Measurements from ENCODE around the gene CNGB1.
A peak's percentile ranks its signal among the peaks of the same experiment; 100 is the strongest.
"Not testable (repeated sequence)": the region's sequence is repeated elsewhere in the genome, so short reads cannot be mapped to it uniquely, and the experiment has no call there.

Gene CNGB1

DNA sequence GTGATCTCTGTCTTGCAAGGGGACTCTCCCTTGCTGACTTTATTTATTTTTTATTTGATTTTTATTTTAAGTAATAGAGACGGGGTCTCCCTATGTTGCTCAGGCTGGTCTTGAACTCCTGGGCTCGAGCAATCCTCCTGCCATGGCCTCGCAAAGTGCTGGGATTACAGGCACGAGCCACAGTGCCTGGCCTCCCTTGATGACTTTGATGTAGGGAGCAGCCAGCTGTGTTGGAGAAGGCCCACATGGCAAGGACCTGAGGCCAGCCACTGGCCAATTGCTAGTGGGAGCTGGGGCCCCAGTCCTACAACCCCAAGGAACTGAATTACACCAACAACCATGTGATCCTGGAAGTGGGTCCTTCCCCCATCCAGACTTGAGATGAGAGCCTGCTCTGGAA lies 81.8 kb downstream of the CNGB1 start:
- no peak for DNase-seq (ENCODE audit: low read depth, low spot score)

DNA sequence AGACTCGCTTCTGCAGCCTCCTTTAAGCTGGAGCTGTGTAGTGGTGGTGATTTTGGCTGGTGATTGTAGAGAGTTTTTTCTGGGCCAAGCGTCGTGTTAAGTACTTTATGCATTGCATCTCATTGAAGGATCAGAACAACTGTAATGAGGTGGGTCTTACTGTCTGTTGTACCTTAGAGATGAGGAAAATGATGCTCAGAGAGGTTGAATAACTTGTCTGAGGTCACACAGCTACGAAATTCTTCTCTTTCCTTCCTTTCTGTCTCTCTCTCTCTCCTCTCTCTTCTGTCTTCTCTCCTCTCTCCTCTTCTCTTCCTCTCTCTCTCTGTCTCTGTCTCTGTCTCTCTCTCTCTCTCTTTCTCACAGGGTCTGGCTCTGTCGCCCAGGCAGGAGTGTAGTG lies 82.8 kb downstream of the CNGB1 start:
- no peak for DNase-seq (ENCODE audit: low read depth, low spot score)

DNA sequence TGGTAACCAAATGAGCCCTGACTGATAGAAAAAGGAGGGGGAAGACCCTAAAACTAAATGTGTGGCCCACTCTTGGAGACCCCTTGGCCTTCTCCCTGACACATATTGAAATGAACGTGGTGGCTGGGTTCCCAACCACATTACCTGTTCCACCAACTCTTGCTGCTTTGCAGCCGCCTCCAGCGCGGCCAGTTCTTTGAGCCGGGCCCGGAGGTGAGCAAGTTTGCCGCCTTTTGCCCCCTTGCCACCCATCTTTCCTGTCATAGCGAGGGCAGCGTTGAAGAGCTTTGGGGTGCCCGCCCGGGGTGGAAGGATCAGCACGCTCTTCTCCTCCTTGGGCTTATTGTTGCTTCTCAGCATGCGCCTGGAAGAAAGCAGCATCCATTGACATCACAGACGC lies 83.2 kb downstream of the CNGB1 start:
- DNase-seq (ENCODE audit: low read depth, low spot score) = no peak

DNA sequence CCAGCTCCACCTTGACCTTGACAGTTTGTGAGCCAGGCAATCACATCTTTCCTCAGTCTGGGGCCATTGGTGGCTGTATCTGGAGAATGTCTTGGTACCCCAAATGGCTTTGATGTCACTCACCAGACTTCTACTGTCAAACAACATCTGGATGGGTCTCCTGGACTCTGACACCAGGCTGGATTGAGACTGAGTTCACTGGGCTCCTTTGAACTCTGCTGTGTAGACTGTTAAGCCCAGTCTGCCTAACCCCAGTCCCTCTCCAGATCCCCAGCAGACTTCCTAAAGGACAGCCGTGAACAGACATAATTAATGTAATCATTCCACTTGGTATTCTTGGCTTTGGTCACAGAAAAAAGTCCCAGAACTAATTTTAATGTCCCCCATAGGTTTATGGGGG lies 84.5 kb downstream of the CNGB1 start:
- no peak for DNase-seq (ENCODE audit: low read depth, low spot score)

DNA sequence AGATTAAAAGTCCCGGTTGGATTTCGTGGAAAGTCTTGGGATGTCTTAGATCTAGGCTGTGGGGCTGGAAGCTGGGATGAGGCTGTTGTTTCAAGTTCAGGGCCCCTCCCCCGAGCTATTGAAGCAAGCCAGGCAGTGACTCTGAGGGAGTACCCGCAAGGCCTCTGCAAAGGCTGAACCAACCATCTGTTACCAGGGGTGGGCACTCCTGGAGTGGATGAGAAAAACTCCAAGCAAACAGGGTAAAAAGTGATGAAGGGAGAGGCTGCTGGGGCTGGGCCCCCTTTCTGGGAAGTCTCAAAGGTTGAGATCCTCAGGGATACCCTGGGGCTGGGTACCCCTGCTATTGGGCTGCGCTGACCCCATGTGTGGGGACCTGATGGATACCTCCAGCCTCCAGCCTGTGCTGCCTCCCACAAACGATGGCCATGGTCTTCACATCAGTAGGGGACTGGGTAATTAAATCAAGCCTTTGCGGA lies 86.2 kb downstream of the CNGB1 start:
- DNase-seq (ENCODE audit: low read depth, low spot score) = no peak

DNA sequence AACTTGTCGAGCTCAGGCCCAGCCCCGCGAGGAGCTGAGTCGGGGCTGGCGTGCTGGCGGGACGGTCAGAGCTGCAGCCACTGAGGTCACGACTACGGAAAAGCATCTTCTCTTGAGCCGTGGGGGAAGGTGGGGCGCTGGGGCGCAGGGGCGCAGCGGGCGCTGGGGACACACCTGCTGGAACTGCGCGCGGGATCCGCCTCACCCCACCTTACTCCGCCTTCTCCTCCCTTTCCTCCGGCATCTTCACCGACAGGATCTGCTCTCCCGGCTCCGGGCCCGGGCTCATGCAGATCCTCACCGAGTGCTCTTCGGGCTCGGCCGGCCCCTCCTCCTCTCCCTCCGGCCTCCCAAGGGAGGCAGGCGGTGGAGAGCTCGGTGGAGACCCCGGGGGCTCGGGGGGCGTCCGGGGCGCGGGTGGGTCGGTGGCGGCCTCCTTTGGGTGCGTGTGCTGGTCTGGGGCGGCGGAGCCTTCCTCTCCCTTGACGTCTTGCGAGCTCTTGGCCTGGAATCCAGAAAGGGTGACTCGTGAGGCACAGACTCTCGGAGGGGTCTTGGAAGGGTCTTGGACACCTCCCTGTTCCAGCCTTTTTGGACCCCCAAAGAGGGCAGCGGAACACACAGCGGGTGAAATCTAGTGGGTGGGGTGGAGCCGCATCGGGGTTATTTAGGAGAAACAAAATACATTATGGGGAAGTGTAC lies 86.8 kb downstream of the CNGB1 start:
- no peak for DNase-seq (ENCODE audit: low read depth, low spot score)

DNA sequence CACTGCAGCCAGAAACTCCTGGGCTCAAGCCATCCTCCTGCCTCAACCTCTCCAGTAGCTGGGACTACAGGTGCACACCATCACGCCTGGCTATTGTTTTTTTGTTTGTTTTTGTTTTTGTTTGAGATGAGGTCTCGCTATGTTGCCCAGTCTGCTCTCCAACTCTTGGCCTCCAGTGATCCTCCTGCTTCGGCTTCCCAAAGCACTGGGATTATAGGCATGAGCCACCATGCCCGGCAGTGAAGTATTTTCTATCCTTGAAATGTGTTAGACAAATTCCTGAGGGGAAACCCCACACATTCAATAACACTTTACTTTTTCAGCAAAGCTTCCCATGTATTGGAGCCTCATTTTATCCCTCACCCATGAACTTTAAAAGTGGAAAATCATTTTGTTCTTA lies 87.4 kb downstream of the CNGB1 start:
- DNase-seq (ENCODE audit: low read depth, low spot score) = no peak

DNA sequence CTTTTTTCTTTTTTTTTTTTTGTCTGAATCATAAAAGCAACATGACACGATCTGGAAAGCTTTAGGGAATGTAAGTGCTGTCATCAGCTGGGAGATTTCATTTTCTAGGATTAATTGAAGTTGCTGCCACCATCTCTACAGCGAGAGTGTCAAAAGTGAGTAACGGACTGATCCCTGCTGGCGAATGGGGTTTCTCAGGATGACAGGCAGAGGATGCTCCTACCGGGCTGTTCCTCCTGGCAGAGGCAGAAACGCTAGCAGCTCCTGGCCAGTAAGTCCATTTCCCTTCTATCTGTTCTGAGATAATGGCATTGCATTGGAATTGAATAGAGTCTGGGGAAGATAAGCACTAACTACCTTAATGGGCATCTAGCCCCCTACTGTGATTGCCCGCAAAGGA lies 88.1 kb downstream of the CNGB1 start:
- DNase-seq (ENCODE audit: low read depth, low spot score) = no peak

DNA sequence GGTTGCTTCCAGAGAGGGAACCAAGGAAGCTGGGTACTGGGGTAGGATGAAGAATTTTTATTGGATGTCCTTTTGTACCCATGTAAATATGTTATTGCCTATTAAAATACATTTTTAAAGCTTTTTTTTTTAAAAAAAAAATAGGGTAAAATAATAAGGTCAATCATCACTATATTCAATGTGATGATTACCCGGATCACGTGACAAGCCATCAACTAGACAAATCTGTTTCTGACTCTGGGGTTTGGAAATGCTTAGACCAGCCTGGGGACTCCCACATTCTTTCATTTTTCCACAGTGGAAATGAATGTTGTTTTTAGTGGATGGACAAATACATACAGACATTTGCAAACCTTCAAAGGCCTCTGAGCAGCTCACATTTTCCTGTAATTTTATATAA lies 88.7 kb downstream of the CNGB1 start:
- DNase-seq (ENCODE audit: low read depth, low spot score) = no peak

DNA sequence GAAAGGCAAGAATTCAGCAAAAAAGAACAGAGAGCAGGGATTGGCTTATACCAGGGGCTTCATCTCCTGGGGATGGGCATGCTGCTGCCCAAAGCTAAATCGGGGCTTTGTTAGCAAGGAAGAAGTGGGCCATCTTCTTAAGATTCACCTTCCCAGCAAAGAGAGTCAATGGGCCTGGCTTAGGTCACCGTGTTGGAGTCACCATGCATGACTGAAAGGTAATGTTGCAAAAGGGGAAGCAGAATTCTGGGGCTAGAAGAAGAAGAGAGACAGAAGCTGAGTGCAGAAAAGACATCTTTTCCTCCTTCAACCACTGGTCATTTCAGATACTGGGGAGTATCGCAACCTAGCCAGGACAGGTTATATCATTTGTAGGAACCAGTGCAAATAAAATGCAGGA lies 92.3 kb downstream of the CNGB1 start:
- DNase-seq (ENCODE audit: low read depth, low spot score) = no peak

DNA sequence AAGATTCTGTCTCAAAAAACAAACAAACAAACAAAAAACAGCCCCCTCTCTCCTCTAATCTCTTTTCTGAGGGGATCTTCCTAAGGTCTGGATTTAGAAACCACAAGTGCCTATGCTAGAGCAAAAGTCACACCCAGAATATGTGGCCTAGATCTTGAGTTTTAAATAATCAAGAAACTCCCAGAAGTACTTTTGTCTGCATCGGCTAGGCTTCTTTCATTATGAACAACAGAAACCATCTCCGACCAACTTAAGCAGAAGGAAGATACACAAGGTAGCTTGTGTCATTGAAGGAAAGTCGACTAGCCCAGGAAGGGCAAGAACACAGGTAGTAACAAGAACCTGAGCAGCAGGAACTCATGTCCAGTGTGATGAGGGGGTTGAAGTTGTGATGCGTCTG lies 94.7 kb downstream of the CNGB1 start:
- DNase-seq (ENCODE audit: low read depth, low spot score) = no peak

DNA sequence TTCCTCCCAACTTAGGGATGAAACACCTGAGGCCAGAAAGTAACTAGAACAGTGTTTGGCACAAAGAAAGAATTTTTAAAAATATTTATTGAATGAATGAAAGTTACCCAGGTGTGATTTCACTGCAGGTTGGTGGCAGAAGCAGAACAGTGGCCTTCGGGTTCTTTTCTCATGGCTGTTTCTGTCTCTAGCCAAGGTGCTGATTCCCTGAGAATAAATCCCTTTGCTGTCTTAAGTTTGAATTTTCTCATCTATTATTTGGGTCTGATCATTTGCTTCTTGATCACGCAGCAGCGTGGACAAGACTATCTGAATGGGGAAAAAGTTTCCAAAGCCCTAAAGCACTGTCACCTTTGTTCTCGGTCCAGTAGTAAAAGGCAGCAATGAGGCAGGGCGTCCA lies 95.6 kb downstream of the CNGB1 start:
- DNase-seq (ENCODE audit: low read depth, low spot score) = no peak

DNA sequence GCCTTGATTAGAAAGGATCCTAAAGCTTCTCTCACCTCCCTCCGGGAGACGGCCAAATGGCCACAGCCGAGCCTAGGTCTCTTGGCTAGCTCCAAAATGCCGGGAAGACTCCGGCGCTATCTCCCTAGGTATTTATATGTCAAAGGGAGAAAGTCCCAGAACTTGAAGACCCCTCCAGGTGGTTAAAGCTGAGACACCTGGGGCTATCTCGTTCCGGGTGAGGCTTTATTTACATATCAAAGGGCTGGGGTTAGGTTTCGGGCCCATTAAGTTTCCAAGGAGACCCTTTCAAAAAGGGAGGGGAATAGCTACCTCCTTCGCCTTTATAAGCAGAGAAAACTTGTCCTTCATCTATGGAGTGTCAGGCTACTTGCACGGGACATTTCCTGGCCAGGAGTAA lies 97.7 kb downstream of the CNGB1 start:
- no peak for DNase-seq (ENCODE audit: low read depth, low spot score)

DNA sequence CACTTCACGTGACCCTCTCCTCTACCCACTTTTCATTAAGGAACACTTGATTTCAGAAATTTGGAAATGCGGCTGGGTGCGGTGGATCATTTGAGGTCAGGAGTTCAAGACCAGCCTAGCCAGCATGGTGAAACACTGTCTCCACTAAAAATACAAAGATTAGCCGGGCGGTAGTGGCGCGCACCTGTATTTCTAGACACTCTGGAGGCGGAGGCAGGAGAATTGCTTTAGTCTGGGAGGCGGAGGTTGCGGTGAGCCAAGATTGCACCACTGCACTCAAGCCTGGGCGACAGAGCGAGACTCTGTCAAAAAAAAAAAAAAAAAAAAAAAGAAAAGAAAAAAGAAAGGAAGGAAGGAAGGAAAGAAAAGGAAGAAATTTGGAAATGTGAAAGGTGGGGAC lies 98.2 kb downstream of the CNGB1 start:
- not testable (repeated sequence) for DNase-seq (ENCODE audit: low read depth, low spot score)

DNA sequence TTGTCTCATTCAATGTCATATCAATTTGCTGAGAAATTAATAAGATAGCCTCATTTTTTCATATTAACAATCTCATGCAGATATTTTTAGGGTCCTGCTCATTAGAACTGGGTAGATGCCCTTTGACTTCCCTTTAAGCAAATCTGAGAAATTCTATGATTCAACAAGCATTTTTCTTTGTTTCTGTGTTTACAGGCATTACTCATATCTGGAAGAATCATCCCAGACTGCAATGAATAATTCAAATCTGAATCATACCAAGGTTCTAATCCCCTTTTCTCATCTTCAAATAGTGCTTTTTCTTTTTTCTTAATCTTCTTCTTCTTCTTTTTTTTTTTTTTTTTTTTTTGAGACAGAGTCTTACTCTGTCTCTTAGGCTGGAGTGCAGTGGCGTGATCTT lies 99.5 kb downstream of the CNGB1 start:
- no peak for DNase-seq (ENCODE audit: low read depth, low spot score)

DNA sequence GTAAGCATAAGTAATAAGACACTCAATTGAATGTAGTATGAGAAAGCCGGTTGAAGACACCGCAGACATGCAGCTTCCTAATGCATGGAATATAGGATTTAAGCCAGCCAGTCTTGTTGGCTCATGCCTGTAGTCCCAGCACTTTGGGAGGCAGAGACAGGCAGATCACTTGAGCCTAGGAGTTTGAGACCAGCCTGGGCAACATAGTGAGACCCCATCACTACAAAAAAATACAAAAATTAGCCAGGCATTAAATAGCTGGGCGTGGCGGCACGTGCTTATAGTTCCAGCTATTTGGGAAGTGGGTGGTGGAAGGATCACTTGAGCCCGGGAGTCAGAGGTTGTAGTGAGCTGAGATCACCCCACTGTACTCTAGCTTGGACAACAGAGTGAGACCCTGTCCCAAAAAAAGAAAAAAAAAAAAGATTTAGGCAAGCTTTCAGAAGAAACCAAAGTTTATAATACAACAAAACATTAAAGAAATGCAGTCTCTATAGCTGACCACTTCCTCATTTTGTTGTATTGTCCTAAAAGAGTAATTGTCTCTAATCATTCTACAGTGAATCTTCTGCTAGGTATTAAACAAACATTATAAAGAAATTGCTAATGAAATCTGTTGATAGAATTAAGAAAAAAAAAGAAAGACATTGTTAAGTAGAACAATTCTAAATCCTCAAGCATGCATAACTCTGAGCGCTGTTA lies 100.0 kb downstream of the CNGB1 start:
- DNase-seq (ENCODE audit: low read depth, low spot score) = no peak

DNA sequence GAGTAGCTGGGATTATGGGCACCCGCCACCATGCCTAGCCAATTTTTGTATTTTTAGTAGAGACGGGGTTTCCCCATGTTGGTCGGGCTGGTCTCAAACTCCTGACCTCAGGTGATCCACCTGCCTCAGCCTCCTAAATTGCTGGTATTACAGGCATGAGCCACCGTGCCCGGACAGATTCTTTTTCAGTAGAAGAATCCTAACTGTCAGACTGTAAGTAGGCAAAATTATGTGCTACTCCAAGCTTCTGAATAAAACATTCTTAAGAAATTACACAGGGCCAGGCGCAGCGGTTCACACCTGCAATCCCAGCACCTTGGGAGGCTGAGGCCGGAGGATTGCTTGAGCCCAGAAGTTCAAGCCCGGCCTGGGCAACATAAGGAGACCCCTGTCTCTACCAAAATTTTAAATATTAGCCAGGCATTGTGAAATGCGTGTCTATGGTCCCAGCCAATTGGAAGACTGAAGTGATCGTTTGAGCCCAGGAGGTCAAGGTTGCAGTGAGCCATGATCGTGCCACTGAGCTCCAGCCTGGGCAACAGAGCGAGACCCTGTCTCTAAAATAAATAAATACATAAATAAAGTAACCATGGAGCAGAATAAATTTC lies 101.9 kb downstream of the CNGB1 start:
- no peak for DNase-seq (ENCODE audit: low read depth, low spot score)

DNA sequence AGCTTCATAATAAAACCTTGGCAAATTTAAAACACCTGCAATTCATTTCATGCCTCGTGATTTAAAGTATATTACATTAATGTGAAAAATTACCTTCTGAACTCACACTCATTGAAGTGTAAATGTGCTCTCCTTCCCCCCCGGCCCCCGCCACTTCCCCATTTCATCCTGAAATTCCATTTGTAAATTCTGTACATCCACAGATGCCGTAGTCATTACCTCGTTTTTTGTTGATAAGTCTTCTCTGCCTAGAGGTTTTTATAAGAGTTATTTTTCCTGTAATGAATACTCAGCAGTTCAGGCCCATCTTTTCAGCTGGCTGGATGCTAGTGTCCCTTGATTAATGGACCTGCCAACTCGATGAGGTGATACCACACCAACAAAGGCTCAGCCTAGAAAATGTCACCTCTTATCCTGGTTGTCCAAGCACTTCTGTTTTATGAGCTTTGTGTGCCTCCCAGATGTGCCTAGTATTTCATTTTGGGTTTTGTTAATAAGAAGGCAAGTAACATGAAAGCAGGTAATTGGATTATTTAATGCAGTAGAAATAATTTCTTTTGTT lies 103.8 kb downstream of the CNGB1 start:
- DNase-seq (ENCODE audit: low read depth, low spot score) = no peak

DNA sequence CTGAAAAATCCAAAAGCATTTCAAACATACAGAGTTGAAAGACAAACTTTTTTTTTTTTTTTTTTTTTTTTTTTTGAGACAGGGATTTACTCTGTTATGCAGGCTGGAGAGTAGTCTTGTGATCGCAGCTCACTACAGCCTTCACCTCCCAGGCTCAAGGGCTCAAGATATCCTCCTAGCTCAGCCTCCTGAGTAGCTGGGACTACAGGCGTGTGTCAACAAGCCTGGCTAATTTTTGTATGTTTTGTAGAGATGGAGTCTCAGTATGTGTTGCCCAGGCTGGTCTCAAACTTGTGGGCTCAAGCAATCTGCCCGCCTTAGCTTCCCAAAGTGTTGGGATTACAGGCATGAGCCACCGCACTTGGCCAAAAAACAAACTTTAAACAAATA lies 104.4 kb downstream of the CNGB1 start:
- no peak for DNase-seq (ENCODE audit: low read depth, low spot score)

DNA sequence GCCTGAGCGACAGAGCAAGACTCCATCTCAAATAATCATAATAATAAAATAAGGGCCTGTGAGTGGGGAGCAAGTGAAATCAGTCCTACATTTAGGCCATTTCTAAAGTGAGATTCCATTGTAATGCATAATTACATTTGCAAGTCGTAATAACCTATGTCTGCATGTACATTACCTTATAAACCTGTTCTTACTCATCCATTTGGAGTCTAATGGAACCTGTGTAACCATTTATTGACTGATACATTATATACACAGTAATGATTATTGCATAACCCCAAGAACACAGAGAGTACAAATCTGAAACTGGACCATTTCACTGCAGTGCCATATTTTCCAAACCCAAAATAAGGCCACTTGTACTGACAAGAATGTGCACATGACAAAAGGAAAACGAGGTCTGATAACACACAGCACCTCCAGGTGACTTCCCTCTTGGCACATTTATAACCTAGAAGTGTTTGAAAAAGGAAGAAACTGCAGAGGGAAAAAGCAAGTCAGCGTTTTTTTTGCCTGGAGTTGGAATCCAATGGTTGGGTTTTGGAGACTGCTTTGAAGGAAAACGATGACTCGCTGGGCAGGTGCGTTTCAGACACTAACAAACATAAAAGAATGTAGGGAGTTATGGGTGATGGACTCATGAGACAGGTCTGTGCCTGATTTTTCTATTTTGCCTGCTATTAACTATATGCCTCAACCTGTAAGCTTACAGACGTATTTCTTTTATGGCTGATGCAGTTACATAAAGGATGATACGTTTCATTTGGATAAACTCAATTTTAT lies 105.0 kb downstream of the CNGB1 start:
- DNase-seq (ENCODE audit: low read depth, low spot score) = no peak

DNA sequence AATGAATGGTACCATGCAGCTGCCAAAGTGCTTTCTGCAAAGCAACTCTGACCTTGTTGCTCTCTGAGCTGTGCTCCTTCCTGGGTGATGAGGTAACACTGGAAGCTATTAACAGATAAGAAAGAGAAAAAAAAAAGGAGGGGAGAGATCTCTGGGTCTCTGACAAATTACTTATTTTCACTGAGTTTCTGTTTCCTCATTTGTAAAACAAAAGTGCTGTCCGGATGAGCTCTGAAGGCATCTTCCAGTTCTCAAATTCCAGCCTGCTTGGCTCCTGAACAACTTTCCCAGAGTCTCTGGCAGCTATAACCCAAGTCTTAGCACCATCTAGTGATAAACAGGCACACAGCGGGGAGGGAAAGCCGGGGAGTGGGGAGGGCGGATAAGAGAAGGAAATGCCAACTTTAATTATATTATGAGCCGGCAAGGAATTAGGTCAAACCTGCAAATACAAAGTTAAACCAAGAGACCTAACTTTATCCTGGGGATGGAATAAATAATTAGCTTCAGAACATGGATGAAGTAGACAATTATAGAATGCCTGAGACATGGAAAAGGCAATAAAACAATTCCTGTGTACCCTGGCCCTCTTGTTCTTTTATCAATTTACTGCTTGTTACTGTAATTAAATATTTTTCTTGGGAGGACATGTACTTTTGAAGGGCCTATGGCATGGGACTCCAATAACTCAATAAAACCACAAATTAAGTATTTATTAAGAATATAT lies 107.3 kb downstream of the CNGB1 start:
- DNase-seq (ENCODE audit: low read depth, low spot score) = peak; percentile 41
